ENCODE results near the gene FREM3. TPM values are rescaled to one million over a fixed set of nuclear protein-coding genes. Genes with fewer than 3 reads are reported as not detected.

The FREM3 gene
- total RNA-seq, 1 donor from 2014 or later, result not detected

GRCh38 chr4:143658336-143658735 is 42.1 kb downstream of the FREM3 start:
- no peak overlapping the region for H3K27ac Mint-ChIP-seq (ENCODE audit: unreplicated experiment)
- DNase-seq (ENCODE audit: low read depth, low spot score), result no peak
- peaks cover 3% of the 10 kb centered on the region for H3K9me3 Mint-ChIP-seq
- no peaks in the 10 kb centered on the region for H3K36me3 Mint-ChIP-seq (ENCODE audit: low read depth)
- no peaks in the 10 kb centered on the region for H3K4me1 Mint-ChIP-seq
- H3K4me3 Mint-ChIP-seq, result no peak overlapping the region
- TF ChIP-seq CTCF (conservative IDR thresholded peaks at IDR 0.05), result no peak
- H3K27me3 Mint-ChIP-seq (ENCODE audit: low read depth), result no peaks in the 10 kb centered on the region

- no peak for TF ChIP-seq CTCF (conservative IDR thresholded peaks at IDR 0.05)
- Mint-ChIP-seq H3K4me3 (no peak overlapping the region), H3K9me3 (no peaks in the 10 kb centered on the region), H3K36me3 (ENCODE audit: low read depth) (no peaks in the 10 kb centered on the region), H3K27ac (ENCODE audit: unreplicated experiment) (no peak overlapping the region), H3K4me1 (no peaks in the 10 kb centered on the region), H3K27me3 (ENCODE audit: low read depth) (no peaks in the 10 kb centered on the region)
- DNase-seq (ENCODE audit: low read depth, low spot score), result no peak
Measured at GRCh38 chr4:143654571-143654970, 45.9 kb downstream of the FREM3 start.

- TF ChIP-seq CTCF (conservative IDR thresholded peaks at IDR 0.05), result no peak
- Mint-ChIP-seq H3K27ac (ENCODE audit: unreplicated experiment) (no peak overlapping the region), H3K4me3 (no peak overlapping the region), H3K4me1 (no peaks in the 10 kb centered on the region), H3K27me3 (ENCODE audit: low read depth) (no peaks in the 10 kb centered on the region), H3K9me3 (no peaks in the 10 kb centered on the region), H3K36me3 (ENCODE audit: low read depth) (no peaks in the 10 kb centered on the region)
- no peak for DNase-seq (ENCODE audit: low read depth, low spot score)
Measured at GRCh38 chr4:143653031-143653430, 47.4 kb downstream of the FREM3 start.

GRCh38 chr4:143643399-143643798 is 57.1 kb downstream of the FREM3 start:
- H3K9me3 Mint-ChIP-seq, result peaks cover 11% of the 10 kb centered on the region
- peaks cover 4% of the 10 kb centered on the region for H3K36me3 Mint-ChIP-seq (ENCODE audit: low read depth)
- H3K4me1 Mint-ChIP-seq, result no peaks in the 10 kb centered on the region
- H3K4me3 Mint-ChIP-seq, result no peak overlapping the region
- H3K27ac Mint-ChIP-seq (ENCODE audit: unreplicated experiment), result no peak overlapping the region
- H3K27me3 Mint-ChIP-seq (ENCODE audit: low read depth), result peaks cover 28% of the 10 kb centered on the region
- no peak for DNase-seq (ENCODE audit: low read depth, low spot score)
- TF ChIP-seq CTCF (conservative IDR thresholded peaks at IDR 0.05), result no peak

GRCh38 chr4:143642611-143643010 is 57.9 kb downstream of the FREM3 start:
- TF ChIP-seq CTCF (conservative IDR thresholded peaks at IDR 0.05), result no peak
- Mint-ChIP-seq H3K27ac (ENCODE audit: unreplicated experiment) (no peak overlapping the region), H3K4me1 (no peaks in the 10 kb centered on the region), H3K4me3 (no peak overlapping the region), H3K36me3 (ENCODE audit: low read depth) (peaks cover 4% of the 10 kb centered on the region), H3K27me3 (ENCODE audit: low read depth) (peaks cover 33% of the 10 kb centered on the region), H3K9me3 (peaks cover 11% of the 10 kb centered on the region)
- DNase-seq (ENCODE audit: low read depth, low spot score), result no peak

- Mint-ChIP-seq H3K27ac (ENCODE audit: unreplicated experiment) (no peak overlapping the region), H3K9me3 (peaks cover 4% of the 10 kb centered on the region), H3K36me3 (ENCODE audit: low read depth) (no peaks in the 10 kb centered on the region), H3K27me3 (ENCODE audit: low read depth) (peaks cover 37% of the 10 kb centered on the region), H3K4me1 (no peaks in the 10 kb centered on the region), H3K4me3 (no peak overlapping the region)
- DNase-seq (ENCODE audit: low read depth, low spot score), result no peak
- no peak for TF ChIP-seq CTCF (conservative IDR thresholded peaks at IDR 0.05)
Measured at GRCh38 chr4:143641361-143641760, 59.1 kb downstream of the FREM3 start.

Measured in neural crest cell (in vitro differentiated cells).